Esophagus squamous epithelium (tissue), 4 donors: Measurements from ENCODE around the gene PRKRIP1.

Experiments used
- CTCF ChIP-seq, 6 experiments: fragments of 450-650 bp in 4 of 6; fragments of 200-600 bp in 2 of 6; sonication (generic) in 2 of 6; IDR thresholded peaks; one replicate each; pipeline ENCODE4 v1.5.1; 2016 to 2019; ENCODE audit warnings: antibody characterized with exemption in 6 of 6, mild to moderate bottlenecking in 4 of 6, moderate library complexity in 4 of 6
- POLR2A ChIP-seq, 4 donors: fragments of 450-650 bp; IDR thresholded peaks; one replicate each; pipeline ENCODE4 v1.6.1; 2017; ENCODE audit warnings: antibody characterized with exemption in 4 of 4, mild to moderate bottlenecking in 4 of 4, moderate library complexity in 3 of 4

GRCh38 chr7:102417105-102417504 lies 20.9 kb downstream of the PRKRIP1 start:
- TF ChIP-seq CTCF (IDR thresholded peaks at IDR 0.05) (no peak), POLR2A (IDR thresholded peaks at IDR 0.05) (no peak)
